Gastroesophageal sphincter (tissue), 4 donors: ENCODE data around the gene THYN1. TPM values are rescaled to one million over a fixed set of nuclear protein-coding genes. Genes with fewer than 3 reads are reported as not detected.

Experiments
- ATAC-seq: fragments of 150-250 bp; one replicate; pipeline ENCODE4 v1.9.1; 2016; ENCODE audit warnings: mild to moderate bottlenecking, moderate library complexity
- H3K27ac ChIP-seq, 4 donors: fragments of 200-600 bp; sonication (generic) in 3 of 4; 1 replicate in 3 of 4; 2 replicates in 1 of 4; pipeline ENCODE4 v1.5.1; 2016 to 2019
- H3K27me3 ChIP-seq: fragments of 200-600 bp; sonication (generic); one replicate; pipeline ENCODE4 v1.5.1; 2019
- H3K36me3 ChIP-seq, 2 donors: fragments of 200-600 bp; sonication (generic); one replicate each; pipeline ENCODE4 v1.5.1; 2019; ENCODE audit warnings: control low read depth in 1 of 2
- H3K4me1 ChIP-seq, 3 donors: fragments of 200-600 bp; sonication (generic); 1 replicate in 2 of 3; 2 replicates in 1 of 3; pipeline ENCODE4 v1.5.1; 2016 to 2019; ENCODE audit warnings: control low read depth in 2 of 3
- H3K4me3 ChIP-seq, 2 donors: fragments of 200-600 bp; sonication (generic); one replicate each; pipeline ENCODE4 v1.5.1; 2019; ENCODE audit warnings: mild to moderate bottlenecking in 1 of 2, moderate library complexity in 1 of 2
- H3K9me3 ChIP-seq, 3 donors: fragments of 200-600 bp; sonication (generic); one replicate each; pipeline ENCODE4 v1.5.1; 2017 to 2019; ENCODE audit warnings: control low read depth in 2 of 3
- EP300 ChIP-seq: sonication (generic); formaldehyde crosslinking; IDR thresholded peaks from one replicate; pipeline ENCODE4 v1.6.1; 2017; ENCODE audit warnings: antibody characterized with exemption, mild to moderate bottlenecking
- POLR2A ChIP-seq, 2 donors: fragments of 450-650 bp; IDR thresholded peaks; one replicate each; pipeline ENCODE4 v1.6.1; 2017; ENCODE audit warnings: antibody characterized with exemption in 2 of 2, mild to moderate bottlenecking in 2 of 2, moderate library complexity in 1 of 2
- POLR2AphosphoS5 ChIP-seq: sonication (generic); formaldehyde crosslinking; IDR thresholded peaks from one replicate; pipeline ENCODE4 v1.6.1; 2017; ENCODE audit warnings: antibody characterized with exemption
- WGBS, 2 donors: methylation state at CpG; one replicate each; pipeline ENCODE4 v1.1.5; 2018; ENCODE audit warnings: low coverage in 1 of 2; 5-methylcytosine and 5-hydroxymethylcytosine counted together
- total RNA-seq, 4 donors: library from RNA; depleted of rRNA; stranded (reverse); fragments of >200 nt; gene quantifications; one replicate each; pipeline ENCODE4 v1.1.0, GENCODE V29; 2016
- TF ChIP-seq, protein P1 (sequence below), 4 experiments: fragments of 200-600 bp in 2 of 4; fragments of 450-650 bp in 2 of 4; sonication (generic) in 1 of 4; IDR thresholded peaks; one replicate each; pipeline ENCODE4 v1.5.1; 2017 to 2019; ENCODE audit warnings: antibody characterized with exemption in 4 of 4, mild to moderate bottlenecking in 2 of 4, moderate library complexity in 2 of 4

Gene THYN1
- total RNA-seq, 4 donors from 2014 or later: 54.0 to 74.4 (median 55.4) TPM

DNA sequence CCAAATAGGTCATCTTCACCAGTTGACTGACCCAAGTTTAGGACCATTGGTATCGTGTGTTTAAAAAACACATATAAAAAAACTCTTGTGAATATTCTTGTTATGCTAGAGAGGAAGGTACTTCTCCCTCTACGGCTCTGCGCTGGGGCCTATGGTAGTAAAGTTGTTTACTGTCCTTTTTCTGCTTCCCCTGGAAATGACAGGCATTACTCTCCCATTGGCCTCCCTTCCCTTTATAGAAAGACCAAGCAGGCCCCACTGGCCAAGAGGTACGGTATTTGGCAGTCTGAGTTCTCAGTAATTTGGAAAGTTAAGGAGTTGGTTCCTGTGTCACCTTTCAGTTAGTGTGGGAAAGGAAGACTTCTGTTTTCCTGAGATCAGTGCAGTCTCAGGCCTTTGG is 6.5 kb downstream of the THYN1 start:
- TF ChIP-seq POLR2AphosphoS5: no peak
- TF ChIP-seq POLR2A (IDR thresholded peaks at IDR 0.05): no peak
- TF ChIP-seq EP300: no peak
- TF ChIP-seq, protein P1, sequence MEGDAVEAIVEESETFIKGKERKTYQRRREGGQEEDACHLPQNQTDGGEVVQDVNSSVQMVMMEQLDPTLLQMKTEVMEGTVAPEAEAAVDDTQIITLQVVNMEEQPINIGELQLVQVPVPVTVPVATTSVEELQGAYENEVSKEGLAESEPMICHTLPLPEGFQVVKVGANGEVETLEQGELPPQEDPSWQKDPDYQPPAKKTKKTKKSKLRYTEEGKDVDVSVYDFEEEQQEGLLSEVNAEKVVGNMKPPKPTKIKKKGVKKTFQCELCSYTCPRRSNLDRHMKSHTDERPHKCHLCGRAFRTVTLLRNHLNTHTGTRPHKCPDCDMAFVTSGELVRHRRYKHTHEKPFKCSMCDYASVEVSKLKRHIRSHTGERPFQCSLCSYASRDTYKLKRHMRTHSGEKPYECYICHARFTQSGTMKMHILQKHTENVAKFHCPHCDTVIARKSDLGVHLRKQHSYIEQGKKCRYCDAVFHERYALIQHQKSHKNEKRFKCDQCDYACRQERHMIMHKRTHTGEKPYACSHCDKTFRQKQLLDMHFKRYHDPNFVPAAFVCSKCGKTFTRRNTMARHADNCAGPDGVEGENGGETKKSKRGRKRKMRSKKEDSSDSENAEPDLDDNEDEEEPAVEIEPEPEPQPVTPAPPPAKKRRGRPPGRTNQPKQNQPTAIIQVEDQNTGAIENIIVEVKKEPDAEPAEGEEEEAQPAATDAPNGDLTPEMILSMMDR (IDR thresholded peaks at IDR 0.05): no peak
- 77 to 79% methylated on average over 3 to 4 of the region's 4 CpGs for WGBS, 2 donors
- Histone ChIP-seq H3K4me3 (no peak overlapping the region), H3K9me3 (no peaks in the 10 kb centered on the region), H3K27me3 (no peaks in the 10 kb centered on the region), H3K36me3 (peaks cover 0 to 96% of the 10 kb centered on the region in 2 donors), H3K27ac (no peak overlapping the region), H3K4me1 (peaks cover 0 to 9% (median 2%) of the 10 kb centered on the region in 3 donors)
- no peak for ATAC-seq

DNA sequence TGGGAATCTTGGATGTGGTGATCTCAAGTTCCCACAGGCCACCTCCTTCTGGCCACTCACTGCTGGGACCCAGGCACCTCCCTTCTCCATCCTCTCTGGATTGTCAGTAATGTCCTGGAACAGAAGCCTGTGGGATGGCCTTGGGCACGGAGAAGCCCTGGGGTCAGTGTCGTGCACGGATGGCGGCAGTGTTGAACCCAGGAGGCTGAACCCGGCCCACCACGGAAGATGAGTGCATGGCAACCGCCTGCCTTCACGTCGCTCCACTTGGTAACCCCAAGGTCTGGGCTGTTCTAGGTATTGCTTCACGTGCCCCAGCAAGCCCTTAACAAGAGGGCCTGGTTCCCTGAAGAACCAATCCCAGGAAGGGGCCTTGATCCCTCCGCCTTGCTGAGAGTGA is 7.1 kb downstream of the THYN1 start:
- no peaks in the 10 kb centered on the region for H3K9me3 ChIP-seq
- TF ChIP-seq EP300 (no peak), POLR2A (IDR thresholded peaks at IDR 0.05) (no peak), POLR2AphosphoS5 (no peak)
- TF ChIP-seq, protein P1 (IDR thresholded peaks at IDR 0.05): no peak
- peaks cover 0 to 4% (median 0%) of the 10 kb centered on the region in 3 donors for H3K4me1 ChIP-seq
- no peaks in the 10 kb centered on the region for H3K27me3 ChIP-seq
- no peak overlapping the region for H3K4me3 ChIP-seq
- H3K36me3 ChIP-seq: peaks cover 0 to 100% of the 10 kb centered on the region in 2 donors
- WGBS, 2 donors: 100% methylated on average over 1 of the region's 11 CpGs; no CpG with 5 or more reads in 1 of the 2 donors
- no peak overlapping the region for H3K27ac ChIP-seq
- ATAC-seq: no peak

DNA sequence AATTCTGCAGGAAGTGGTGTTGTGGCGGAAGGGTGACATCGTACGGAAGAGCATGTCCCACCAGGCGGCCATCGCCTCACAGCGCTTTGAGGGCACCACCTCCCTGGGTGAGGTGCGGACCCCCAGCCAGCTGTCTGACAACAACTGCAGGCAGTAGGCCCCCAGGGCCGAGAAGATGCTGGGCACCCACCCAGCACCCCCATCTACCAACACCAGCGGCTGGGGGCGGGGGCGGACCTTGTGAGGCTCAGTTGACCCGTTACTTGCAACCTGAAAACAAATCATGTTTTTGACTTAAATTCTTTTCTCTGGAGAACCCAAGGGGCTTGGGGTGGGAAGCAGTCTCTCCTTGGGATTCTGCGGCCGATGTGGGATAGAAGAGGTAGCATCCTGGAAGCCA is 7.7 kb downstream of the THYN1 start:
- H3K4me1 ChIP-seq: no peaks in the 10 kb centered on the region
- no peak overlapping the region for H3K27ac ChIP-seq
- no peak for TF ChIP-seq POLR2AphosphoS5
- TF ChIP-seq POLR2A (IDR thresholded peaks at IDR 0.05): no peak
- TF ChIP-seq EP300: no peak
- TF ChIP-seq, protein P1 (IDR thresholded peaks at IDR 0.05): no peak
- H3K36me3 ChIP-seq: peaks cover 0 to 100% of the 10 kb centered on the region in 2 donors
- no peak for ATAC-seq
- WGBS, 2 donors: 80% methylated on average over 1 of the region's 14 CpGs; no CpG with 5 or more reads in 1 of the 2 donors
- H3K9me3 ChIP-seq: no peaks in the 10 kb centered on the region
- H3K27me3 ChIP-seq: no peaks in the 10 kb centered on the region
- H3K4me3 ChIP-seq: no peak overlapping the region

DNA sequence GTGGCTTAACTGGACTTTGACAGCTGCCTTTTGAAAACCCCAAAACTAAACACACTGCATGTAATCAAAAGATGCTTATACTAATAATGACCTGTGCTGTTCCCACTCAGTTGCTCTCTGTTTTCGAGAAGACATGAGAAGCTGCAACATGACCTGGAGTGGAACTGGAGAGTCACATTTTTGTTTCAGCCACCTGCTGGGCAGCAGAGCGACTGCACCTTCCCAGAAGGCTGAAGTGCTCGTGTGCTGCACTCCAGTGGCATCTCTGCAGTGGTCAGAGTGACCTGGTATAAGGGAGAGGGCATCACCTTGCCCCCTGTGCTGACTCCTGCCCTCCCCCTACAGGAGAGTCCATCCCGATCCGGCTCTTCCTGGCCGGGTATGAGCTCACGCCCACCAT is 8.6 kb downstream of the THYN1 start:
- no peak overlapping the region for H3K4me3 ChIP-seq
- ATAC-seq: peak; percentile 35
- WGBS, 2 donors: 0 to 48% methylated on average over 1 to 7 of the region's 7 CpGs
- no peaks in the 10 kb centered on the region for H3K9me3 ChIP-seq
- H3K27ac ChIP-seq: no peak overlapping the region
- TF ChIP-seq, protein P1 (IDR thresholded peaks at IDR 0.05): peak in 3 of 4 experiments; percentile 29 to 48 (median 45)
- TF ChIP-seq POLR2AphosphoS5: no peak
- peaks cover 0 to 100% of the 10 kb centered on the region in 2 donors for H3K36me3 ChIP-seq
- no peaks in the 10 kb centered on the region for H3K27me3 ChIP-seq
- no peaks in the 10 kb centered on the region for H3K4me1 ChIP-seq

DNA sequence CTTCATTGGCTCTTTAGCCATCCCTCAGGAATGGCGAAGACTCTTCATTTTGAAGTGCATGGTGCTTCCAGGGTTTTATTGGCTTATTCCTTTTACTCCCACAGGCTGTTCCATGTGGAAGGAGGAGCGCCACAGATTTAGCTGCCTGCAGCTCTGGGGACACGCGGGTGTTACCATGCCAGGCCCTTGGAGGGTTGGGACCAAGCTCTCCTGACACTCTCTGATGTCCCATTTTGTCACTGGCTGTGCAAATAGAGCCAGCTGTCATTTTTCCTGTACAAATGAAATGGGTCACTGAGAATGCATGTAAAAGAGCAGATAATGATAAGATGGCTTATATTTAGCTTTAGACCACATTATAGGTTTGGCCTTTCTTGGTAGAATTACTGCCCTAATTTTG is 9.2 kb downstream of the THYN1 start:
- WGBS, 2 donors: 92 to 100% methylated on average over 2 to 3 of the region's 4 CpGs
- Histone ChIP-seq H3K27me3 (no peaks in the 10 kb centered on the region), H3K4me3 (no peak overlapping the region), H3K36me3 (peaks cover 0 to 100% of the 10 kb centered on the region in 2 donors), H3K4me1 (no peaks in the 10 kb centered on the region), H3K27ac (no peak overlapping the region), H3K9me3 (no peaks in the 10 kb centered on the region)
- ATAC-seq: no peak
- no peak for TF ChIP-seq POLR2AphosphoS5
- TF ChIP-seq, protein P1 (IDR thresholded peaks at IDR 0.05): no peak
- TF ChIP-seq EP300: no peak
- TF ChIP-seq POLR2A (IDR thresholded peaks at IDR 0.05): no peak
